ENCODE data around the gene BHLHE23. TPM values are rescaled to one million over a fixed set of nuclear protein-coding genes. Genes with fewer than 3 reads are reported as not detected.

The BHLHE23 gene
- total RNA-seq, 1 donor from 2014 or later: not detected

DNA sequence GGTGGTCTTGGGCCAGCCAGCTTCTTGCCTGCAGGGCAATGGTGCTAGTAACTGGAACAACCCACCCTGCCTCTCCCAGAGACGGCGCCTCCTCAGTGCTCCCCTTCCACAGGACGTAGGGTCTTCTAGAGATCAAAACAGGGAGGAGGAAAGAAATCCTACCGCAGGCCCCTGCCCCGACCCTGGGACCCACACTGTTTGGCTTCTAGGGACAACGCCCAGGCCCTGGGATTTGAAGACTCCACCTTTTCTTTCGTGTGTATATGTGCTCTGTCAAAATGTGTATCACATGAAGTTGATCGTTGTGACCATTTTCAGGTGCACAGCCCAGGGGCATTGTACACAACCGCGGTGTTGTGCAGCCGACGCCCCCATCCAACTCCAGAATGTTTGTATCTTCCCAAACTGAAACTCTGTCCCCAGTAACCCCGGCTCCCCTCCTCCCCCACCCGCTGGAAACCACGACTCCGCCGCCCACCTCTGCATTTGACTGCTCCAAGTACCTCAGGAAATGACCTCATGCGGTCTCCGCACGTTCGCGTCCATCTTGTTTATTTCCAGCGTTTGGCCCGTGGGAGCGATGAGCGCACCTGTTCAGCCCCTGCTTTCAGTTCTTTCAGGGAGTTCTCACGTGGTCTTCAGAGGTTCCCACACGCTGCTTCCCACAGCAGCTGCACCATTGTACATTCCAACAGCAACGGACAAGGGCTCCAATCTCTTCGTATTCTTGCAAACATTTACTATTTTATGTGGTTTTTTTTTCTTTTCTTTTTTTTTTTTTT, 3.4 kb upstream of the BHLHE23 start:
- DNase-seq (ENCODE audit: low read depth): peak; percentile 91

DNA sequence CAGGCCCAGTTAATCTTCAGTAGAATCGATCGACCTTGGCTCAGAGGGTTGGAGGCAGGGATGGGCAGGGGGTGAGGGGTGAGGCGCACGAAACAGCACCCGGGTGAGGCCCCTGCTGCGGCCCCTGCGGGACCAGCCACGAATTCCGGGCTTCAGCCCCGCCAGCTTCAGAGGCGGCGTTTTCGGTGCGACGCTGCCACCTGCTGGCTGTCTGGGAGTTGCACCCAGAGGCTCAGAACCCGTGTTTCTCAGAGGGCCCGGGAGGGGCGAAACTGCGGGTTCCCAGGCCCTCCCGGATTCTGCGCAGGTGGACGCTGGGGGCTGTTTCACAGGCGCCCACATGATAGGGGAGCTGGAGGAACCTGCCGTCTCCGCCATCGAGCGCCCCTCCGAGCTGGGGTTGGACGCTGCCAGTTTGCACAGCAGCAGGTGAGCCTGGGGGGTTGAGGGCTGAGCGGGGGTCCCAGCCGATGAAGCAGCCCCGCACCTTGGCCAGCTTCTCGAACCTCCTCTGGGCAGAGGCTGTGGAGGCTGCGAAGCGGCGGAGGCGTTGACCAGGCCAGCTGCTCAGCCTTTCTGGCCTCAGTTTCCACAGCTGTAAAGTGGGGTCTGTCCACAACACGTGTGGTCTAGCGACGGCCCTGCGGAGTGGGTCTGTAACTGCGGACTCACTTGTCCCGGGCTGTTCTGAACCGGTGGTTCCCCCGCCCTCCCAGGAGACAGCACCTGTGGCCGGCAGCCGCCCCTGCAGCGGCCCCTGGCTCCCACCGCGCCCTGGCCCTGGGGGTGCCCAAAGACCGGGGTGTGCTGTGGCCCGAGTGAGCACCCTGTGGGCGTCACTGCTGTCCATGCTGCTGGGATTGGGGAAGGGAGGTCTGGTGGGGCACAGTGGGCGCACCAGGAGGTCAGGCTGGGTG, 2.5 kb upstream of the BHLHE23 start:
- DNase-seq (ENCODE audit: low read depth): peak; percentile 69

DNA sequence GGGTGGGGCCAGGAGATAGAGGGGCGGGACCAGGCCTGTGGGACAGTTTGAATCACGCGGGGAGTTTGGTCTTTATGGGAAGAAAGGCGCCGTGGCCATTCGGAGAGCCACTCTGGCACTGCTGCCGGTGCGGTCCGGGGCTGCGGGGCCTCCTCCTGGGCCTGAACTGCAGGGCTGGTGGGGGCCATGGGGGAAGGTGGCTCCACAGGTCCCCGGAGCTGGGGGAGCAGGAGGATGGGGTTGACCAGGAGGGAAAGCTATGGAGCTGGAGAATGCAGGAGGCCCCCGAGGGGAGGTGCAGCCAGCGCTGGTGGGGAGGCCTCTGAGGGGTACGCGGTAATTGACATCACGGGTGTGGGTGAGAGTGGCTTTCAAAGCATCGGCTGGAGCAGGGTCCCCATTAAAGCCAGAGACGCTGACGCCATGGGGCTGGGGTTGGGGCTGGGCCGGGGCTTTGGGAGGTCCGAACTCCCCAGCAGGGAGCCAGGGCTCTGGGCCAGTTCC, 1.8 kb upstream of the BHLHE23 start:
- DNase-seq (ENCODE audit: low read depth): no peak

DNA sequence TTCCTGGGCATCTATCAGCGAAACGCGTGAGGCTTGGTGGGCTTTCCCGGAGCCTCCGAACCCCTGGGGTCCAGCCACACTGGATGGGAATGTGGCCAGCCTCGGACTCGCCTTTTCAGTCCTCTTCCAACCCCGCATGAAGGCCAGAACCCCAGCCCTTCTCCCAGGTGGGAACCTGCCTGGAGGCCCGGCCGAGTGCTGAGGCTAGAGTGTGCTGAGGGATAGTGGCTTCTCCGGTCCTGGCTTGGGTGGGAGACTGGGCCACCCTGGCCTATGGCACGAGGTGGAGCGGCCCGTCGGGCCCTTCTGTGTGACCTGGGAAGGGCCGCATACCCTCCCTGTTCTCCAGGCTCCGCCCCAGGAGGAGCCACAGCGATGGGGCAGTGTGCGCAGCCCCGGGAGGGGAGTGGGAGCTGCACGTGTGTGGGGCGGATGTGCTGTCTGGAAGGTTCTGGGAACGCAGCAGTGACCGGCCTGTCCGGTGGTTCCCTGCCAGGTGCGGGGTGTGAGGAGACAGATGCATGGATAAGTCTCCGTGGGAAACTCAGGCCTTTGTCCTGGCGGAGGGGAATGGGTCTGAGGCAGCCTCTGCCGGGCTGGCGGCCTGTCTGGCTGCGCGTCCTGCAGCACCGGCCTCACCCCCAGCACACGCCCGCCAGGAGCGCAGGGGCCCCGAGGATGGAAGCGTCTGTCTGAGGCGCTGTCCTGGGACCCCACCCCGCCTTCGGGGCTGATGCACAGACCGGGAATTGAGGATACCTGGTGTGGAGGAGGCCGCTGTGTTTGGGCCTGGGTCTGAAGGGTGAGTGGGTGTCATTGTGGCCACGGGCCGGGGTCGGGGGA, 1.1 kb upstream of the BHLHE23 start:
- no peak for DNase-seq (ENCODE audit: low read depth)

DNA sequence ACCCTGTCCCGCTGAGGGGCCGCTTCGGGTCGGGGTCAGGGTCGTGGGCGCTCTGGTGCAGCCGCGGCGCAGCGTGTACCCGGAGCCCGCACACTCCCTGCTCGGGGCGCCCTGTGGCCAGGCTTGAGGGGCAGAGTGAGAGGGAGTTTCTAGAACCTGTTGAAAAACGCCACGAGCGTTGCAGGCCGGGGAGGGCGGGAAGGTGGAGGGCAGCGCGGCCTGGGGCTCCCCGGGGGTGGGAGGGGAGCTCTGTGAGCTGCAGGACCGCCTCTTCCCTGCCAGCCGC, 539 bp upstream of the BHLHE23 start:
- DNase-seq (ENCODE audit: low read depth): no peak

DNA sequence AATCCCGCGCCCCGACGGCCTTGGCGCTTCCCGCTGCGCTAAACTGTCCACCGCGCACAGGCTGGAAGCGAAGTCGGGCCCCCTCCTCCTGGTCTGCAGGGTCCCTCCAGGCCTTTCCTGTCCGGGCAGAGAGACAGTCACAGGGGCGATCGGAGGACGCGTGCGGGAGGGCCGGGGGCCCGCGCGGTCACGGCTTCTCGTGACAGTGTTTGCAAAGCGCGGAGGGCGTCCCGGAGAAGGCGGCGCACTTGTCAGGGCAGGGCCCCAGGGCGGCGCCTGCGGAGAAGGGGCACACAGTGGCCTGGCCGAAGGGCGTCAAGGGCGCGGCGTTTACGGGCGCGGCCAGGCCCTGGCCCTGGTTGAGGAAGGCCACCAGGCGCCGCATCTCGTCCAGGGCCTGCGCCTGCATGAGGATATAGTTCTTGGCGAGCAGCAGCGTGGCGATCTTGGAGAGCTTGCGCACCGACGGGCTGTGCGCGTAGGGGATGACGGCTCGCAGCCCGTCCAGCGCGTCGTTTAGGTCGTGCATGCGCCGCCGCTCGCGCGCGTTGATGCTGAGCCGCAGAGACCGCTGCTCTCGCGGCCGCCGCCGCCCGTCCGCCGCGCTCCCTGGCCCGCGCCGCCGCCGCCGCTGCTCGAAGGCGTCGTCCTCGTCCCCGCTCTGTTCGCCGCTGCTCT, 763 bp downstream of the BHLHE23 start:
- DNase-seq (ENCODE audit: low read depth): no peak

DNA sequence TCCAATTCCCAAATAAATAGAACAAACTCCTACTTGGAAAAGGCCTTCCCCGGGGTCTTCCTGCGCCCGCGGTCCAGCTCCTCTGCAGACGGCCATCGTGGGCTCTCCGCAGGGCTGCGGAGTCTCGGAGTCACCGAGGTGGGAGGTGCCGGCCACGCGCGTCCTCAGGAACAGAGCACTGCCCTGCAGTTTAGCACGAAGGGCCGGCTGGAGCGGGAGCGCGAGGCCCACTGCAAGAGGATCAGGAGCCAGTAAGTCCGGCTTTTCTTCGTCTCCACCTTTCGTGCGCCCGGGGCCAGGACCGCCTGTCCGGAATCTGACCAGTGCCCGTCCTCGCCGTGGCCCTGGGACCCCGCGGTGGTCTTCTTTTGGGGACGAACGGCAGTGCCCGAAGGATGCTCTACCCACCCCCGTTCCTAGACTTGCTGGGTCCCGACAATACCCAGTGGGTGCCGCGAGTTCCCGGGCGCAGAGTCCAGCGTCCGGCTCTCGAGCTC, 1.4 kb downstream of the BHLHE23 start:
- no peak for DNase-seq (ENCODE audit: low read depth)

DNA sequence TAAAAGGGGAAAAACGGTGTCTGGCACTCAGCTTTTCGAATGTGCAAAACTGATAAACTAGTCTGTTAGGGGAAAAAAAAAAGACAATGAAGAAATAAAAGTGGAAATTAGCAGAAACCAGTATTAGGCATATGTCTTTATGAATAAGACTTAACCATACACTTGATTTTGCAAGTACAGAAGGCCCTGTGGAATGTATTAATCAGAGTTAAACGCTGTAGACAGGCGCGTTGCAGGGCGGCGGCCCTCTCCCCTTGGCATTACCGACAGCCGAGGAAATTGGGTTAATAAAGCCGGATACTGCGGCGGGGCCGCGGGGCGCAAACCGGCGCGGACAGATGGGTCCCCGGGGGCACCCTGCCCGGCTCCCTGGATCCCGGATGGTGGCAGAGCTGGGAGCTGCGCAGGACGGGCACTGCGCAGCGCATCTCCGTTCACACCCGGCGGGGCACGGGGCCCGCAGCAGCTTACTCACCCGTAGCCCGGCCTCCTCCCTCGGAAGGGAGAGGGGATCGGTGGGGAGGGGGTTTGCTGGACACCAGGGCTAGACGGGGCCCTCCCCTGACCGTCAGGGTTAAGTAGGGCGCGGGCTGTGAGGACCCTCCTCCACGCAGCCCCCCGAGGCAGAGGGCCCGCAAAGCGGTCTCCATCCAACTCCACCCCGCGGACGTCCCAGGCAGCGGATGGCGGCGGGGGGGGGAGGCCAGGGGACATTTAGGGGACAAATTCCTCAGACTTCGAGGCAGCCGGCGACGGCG, 2.0 kb downstream of the BHLHE23 start:
- no peak for DNase-seq (ENCODE audit: low read depth)

DNA sequence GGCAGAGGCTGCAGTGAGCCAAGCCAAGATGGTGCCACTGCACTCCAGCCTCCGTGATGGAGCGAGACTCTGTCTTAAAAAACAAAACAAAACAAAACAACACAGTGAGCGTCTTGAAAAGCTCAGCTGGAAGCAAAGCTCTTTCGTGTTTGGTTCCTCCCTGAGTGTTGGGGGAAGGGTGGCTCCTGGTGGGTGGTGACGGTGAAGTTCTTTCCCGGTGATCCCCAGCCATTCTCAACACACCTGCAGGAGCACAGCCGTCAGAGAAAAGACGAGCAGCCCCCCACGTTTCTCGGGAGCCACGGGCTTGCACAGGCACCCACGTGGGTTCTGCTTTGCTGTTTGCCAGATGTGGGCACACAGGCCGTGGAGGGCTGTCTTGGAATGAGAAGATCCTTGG, 3.2 kb downstream of the BHLHE23 start:
- no peak for DNase-seq (ENCODE audit: low read depth)

DNA sequence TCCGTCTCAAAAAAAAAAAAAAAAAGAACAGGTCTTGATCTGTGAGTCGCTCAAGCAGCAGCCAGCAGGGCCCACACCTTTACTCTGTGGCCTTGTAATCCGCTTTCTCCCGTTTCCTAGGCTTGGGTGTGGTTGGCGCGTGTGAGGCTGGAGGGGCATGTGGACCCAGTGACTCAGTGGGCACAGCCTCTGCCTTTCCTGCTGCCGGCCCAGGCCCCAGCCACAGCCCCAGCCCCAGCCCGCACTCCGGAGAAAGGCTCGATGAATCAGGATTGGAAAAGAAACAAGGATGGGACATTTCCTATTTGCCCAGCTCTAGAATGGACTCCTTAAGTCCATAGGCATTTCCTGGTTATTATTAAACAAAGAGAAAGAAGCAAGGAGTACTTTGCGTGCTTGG, 4.3 kb downstream of the BHLHE23 start:
- no peak for DNase-seq (ENCODE audit: low read depth)

DNA sequence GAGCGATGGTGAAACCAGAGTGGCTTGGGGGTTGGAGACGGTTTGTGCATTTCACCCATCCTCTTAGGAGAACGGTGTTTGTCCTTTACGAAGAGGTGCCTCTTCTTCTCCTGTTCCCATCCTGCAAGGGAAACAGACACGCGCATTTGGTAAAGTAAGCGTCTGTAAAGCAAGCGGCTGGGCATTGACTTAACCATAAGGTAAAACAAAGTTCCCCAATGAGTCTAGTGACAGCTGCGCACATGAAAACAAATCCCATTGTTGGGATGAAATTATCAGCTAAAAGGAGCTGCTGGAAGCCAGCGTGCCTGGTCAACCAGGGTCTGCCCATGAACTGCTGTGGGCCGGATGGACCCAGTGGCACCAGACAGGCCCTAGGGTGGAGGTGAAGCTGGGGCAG, 5.8 kb downstream of the BHLHE23 start:
- DNase-seq (ENCODE audit: low read depth): no peak

DNA sequence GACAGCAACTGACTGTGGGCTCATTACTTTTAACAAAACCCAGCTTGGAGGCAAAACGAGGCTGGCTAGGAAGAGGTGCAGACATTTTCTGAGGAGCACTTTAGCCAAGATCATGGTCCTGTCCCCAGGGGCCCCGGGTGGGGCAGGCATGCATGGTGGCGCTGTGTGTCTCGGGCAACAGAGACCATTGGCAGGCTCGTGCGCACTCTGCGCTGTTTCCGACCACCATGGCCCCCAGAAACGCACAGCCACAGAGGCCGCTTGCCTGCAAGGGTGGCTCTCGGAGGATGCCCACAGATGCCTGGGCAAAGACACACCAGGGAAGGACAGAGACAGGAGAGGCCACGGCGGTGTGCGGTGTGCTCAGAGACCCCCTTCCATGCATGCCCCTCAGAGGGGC, 6.7 kb downstream of the BHLHE23 start:
- no peak for DNase-seq (ENCODE audit: low read depth)

DNA sequence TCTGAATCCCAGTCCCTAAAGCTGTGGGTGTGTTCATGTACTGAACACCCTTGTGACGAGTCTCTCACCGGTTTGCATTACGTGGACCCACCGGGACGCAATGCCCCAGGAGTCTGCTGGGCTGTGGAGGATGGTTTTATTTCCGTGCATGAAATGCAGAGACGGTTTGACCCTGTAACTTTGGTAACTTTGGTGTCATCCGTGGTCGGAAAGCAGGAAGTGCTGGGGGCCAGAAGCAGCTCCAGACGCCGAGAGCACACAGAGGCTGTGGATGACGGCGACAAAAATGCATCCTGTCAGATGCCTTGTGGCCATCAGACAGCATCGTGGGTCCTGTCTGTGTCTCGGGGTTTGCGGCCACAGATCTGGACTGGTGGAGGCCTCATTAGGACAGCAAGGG, 7.2 kb downstream of the BHLHE23 start:
- DNase-seq (ENCODE audit: low read depth): no peak

DNA sequence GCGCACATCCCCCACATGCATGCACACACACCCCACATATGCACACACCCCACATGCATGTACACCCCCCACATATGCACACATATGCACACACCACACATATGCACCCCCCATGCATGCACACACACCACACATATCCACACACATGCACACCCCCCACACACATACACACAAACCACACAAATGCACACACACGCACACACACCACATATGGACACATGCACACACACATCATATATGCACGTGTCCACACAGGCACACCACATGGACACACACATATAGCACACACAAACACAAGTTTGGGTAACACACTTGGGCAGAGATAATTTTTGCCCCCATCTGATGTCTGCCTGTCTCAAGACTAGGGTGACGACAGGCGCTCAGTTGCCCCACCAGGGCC, 8.3 kb downstream of the BHLHE23 start:
- no peak for DNase-seq (ENCODE audit: low read depth)

DNA sequence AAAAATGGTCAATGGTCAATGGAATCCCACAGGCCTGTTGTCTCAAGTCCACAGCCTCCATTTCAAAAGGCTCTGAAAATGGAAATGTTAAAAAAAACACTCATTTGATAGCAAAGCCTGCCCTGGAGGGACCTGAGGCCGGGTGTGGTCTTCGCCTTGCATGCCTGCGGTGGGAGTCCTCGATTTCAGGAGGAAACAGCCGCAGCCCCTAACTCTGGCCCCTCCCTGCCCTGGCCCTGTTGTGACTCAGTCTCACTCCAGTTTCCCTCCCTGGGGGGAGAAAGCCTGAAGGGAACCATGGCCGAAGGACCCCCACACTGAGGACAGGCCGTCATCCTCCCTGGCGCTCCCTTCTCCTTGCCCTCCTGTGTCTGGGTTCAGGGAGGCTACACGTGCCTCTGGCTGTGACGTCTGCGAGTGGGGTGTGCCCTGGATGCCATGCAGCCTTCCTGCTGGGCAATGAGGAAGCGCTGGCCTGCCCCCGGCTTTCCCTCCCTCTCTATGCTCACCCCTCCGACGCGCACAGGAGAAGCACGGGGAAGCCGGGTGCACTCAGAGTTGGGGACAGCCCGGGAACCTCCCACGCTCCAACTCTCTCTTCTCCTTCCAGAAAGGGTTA, 9.2 kb downstream of the BHLHE23 start:
- no peak for DNase-seq (ENCODE audit: low read depth)

DNA sequence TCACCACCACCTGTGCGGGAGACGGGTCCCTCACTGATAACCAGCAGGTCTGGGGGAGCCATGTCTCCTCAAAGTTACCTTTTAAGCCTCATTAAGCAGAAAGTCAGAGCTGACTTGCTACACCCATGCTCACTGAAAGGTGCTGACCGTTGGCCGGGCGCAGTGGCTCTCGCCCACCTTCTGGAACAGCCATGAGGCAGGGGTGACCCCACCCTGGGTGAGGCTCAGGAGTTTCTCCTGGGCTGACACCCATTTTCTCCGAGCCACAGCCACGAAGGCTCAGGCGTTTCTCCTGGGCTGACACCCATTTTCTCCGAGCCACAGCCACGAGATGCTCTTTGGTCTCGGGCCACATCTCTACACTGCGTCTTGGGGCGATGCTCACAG, 10.2 kb downstream of the BHLHE23 start:
- no peak for DNase-seq (ENCODE audit: low read depth)

DNA sequence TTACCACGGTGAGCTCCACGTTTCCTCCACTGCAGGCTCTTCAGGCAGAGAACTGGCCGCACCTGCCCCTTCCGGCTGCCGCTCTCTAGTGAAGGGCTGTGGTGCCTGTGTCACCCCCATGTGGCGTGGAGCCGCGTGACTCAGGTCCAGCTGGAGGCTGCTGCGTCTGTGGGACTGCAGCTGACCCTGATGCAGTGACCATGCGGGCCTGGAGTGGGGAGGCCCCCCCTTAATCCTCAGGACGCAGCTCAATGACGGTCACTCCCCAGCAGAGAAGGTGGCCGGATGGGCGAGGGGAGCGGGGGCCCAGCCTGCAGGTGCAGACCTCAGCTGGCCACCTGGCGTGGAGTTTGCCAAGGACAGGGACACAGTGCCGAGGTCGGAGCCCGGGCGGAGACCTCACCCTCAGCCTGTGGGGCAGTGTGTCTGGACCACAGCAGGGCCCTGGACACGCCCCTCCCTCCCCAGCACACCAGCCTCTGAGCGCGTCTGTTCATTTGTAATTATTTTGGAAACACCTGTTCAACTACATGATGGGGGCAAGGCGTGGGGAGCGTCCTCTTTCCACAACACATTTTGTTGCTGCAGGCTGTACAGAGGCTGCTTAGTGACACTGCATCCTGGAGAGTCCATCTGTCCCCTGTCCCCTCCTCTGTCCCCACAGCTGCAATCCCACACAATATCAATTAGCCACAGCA, 10.7 kb downstream of the BHLHE23 start:
- peak; percentile 22 for DNase-seq (ENCODE audit: low read depth)

DNA sequence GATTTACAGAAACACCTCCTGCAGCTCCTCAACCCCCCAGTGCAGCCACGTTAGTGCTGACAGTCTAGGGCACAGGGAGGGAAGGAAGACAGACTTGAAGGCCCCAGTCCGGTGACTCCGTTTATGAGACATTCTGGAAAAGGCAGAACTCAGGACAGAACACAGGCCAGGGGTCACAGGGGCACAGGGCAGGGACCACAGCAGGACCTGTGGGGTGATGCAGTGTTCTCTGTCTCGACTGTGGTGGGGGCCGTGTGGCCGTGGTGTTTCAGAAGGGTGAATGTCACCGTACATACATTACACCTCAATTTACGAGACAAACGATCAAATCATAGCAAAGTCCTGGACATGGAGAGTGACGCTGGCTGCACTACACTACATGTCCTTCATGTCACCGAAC, 11.3 kb downstream of the BHLHE23 start:
- DNase-seq (ENCODE audit: low read depth): no peak

DNA sequence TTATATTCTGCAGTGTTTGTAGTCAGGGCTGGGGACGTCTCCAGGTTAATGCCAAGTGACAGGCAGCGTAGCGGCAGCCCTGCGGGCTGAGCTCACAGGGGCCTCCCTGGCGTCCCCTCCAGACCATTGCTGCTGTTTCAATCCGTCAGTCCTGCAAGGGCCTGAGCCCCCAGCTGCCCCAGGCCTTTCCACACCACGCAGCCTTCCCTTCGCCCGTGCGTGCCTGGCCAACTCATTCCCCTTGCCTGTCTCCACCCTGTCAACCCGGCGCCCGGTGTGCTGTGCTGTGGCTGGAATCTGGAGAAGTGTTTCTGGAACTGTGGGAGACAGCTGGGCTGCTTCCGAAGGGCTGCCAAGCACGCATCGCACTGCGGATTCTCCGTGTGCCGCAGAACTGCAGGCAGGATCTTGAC, 11.9 kb downstream of the BHLHE23 start:
- peak; percentile 40 for DNase-seq (ENCODE audit: low read depth)
